Esophagus muscularis mucosa (tissue), 4 donors: ENCODE measurements around the gene IGF1R. TPM values are rescaled to one million over a fixed set of nuclear protein-coding genes. Genes with fewer than 3 reads are reported as not detected.
"Not testable (repeated sequence)": the region's sequence is repeated elsewhere in the genome, so short reads cannot be mapped to it uniquely, and the experiment has no call there.

ENCODE experiments used
- DNase-seq: peaks from one replicate; pipeline ENCODE4 v3.0.0-alpha.2; 2017; ENCODE audit errors: extremely low spot score
- H3K27ac ChIP-seq, 4 donors: fragments of 200-600 bp; sonication (generic); replicated peaks in 1 of 4; 1 replicate in 3 of 4; 2 replicates in 1 of 4; pipeline ENCODE4 v1.5.1; 2016 to 2019; ENCODE audit warnings: mild to moderate bottlenecking in 1 of 4
- H3K27me3 ChIP-seq, 4 donors: fragments of 200-600 bp; sonication (generic); one replicate each; pipeline versions ENCODE4 v1.5.1 to v1.6.0; 2016 to 2019
- H3K36me3 ChIP-seq, 4 donors: fragments of 200-600 bp; sonication (generic); one replicate each; pipeline ENCODE4 v1.5.1; 2016 to 2019
- H3K4me1 ChIP-seq, 4 donors: fragments of 200-600 bp; sonication (generic); one replicate each; pipeline ENCODE4 v1.5.1; 2016 to 2019
- H3K4me3 ChIP-seq, 4 donors: fragments of 200-600 bp; sonication (generic); 1 replicate in 2 of 4; 2 replicates in 2 of 4; pipeline ENCODE4 v1.5.1; 2016 to 2019; ENCODE audit warnings: mild to moderate bottlenecking in 4 of 4, moderate library complexity in 1 of 4
- H3K9me3 ChIP-seq, 4 donors: fragments of 200-600 bp; sonication (generic); 1 replicate in 3 of 4; 2 replicates in 1 of 4; pipeline ENCODE4 v1.5.1; 2016 to 2019
- CTCF ChIP-seq, 3 experiments: fragments of 200-600 bp in 2 of 3; fragments of 450-650 bp in 1 of 3; sonication (generic) in 2 of 3; IDR thresholded peaks; one replicate each; pipeline ENCODE4 v1.5.1; 2017 to 2019; ENCODE audit warnings: antibody characterized with exemption in 3 of 3, mild to moderate bottlenecking in 2 of 3, moderate library complexity in 1 of 3
- EP300 ChIP-seq: sonication (generic); formaldehyde crosslinking; IDR thresholded peaks from one replicate; pipeline ENCODE4 v1.6.1; 2017; ENCODE audit warnings: antibody characterized with exemption
- POLR2A ChIP-seq: fragments of 450-650 bp; IDR thresholded peaks from one replicate; pipeline ENCODE4 v1.6.1; 2017; ENCODE audit warnings: antibody characterized with exemption, moderate library complexity, mild to moderate bottlenecking, low read depth
- POLR2AphosphoS5 ChIP-seq, 2 donors: sonication (generic); formaldehyde crosslinking; IDR thresholded peaks; one replicate each; pipeline ENCODE4 v1.6.1; 2017; ENCODE audit warnings: antibody characterized with exemption in 2 of 2
- WGBS: methylation state at CpG from one replicate; pipeline ENCODE4 v1.1.5; 2018; 5-methylcytosine and 5-hydroxymethylcytosine counted together
- intact Hi-C: fragments of 100-400 bp; cut with DNase I; formaldehyde crosslinking; loops from one replicate; pipeline ENCODE4 v1.15.1; 2023
- total RNA-seq, 4 donors: library from RNA; depleted of rRNA; stranded (reverse); fragments of >200 nt; gene quantifications; one replicate each; pipeline versions ENCODE4 v1.1.0 to v1.2.1, GENCODE V29; 2016

Gene IGF1R
- total RNA-seq, 4 donors from 2014 or later, result 33.6 to 95.3 (median 49.7) TPM

GRCh38 chr15:98617328-98617980, 30.9 kb upstream of the IGF1R start:
- TF ChIP-seq EP300 (no peak), CTCF (IDR thresholded peaks at IDR 0.05) (no peak), POLR2A (no peak), POLR2AphosphoS5 (IDR thresholded peaks at IDR 0.05) (no peak)
- Histone ChIP-seq H3K4me3 (no peak overlapping the region), H3K27ac (no peak overlapping the region), H3K27me3 (peaks cover 0 to 54% (median 21%) of the 10 kb centered on the region in 4 donors), H3K4me1 (no peaks in the 10 kb centered on the region), H3K36me3 (no peaks in the 10 kb centered on the region), H3K9me3 (no peaks in the 10 kb centered on the region)
- peak; percentile 66 for DNase-seq
- intact Hi-C loops, result no loop called here
- 83% methylated on average over 5 of the region's 5 CpGs for WGBS

- H3K4me3 ChIP-seq, H3K4me1 ChIP-seq, DNase-seq, H3K27ac ChIP-seq, intact Hi-C loops, H3K9me3 ChIP-seq, H3K36me3 ChIP-seq: not testable (repeated sequence)
- 91% methylated on average over 13 of the region's 13 CpGs for WGBS
- H3K27me3 ChIP-seq, result peaks cover 0 to 64% (median 21%) of the 10 kb centered on the region in 4 donors
These were observed 29.8 kb upstream of the IGF1R start for GRCh38 chr15:98618576-98618975.

GRCh38 chr15:98620020-98620419, 28.3 kb upstream of the IGF1R start:
- WGBS, result 76% methylated on average over 8 of the region's 8 CpGs

GRCh38 chr15:98621021-98621420, 27.3 kb upstream of the IGF1R start:
- H3K36me3 ChIP-seq, result no peaks in the 10 kb centered on the region
- no peaks in the 10 kb centered on the region for H3K9me3 ChIP-seq
- H3K27ac ChIP-seq, result no peak overlapping the region
- no peak for DNase-seq
- no peak overlapping the region for H3K4me3 ChIP-seq
- intact Hi-C loops, result no loop called here
- WGBS, result 66% methylated on average over 2 of the region's 2 CpGs
- H3K4me1 ChIP-seq, result no peaks in the 10 kb centered on the region
- TF ChIP-seq POLR2AphosphoS5 (IDR thresholded peaks at IDR 0.05) (no peak), POLR2A (no peak), CTCF (IDR thresholded peaks at IDR 0.05) (no peak), EP300 (no peak)
- peaks cover 0 to 70% (median 21%) of the 10 kb centered on the region in 4 donors for H3K27me3 ChIP-seq

More at GRCh38 chr15:98620020-98620419, 28.3 kb upstream of the IGF1R start:
- TF ChIP-seq EP300 (no peak), POLR2AphosphoS5 (IDR thresholded peaks at IDR 0.05) (no peak), CTCF (IDR thresholded peaks at IDR 0.05) (no peak), POLR2A (no peak)
- Histone ChIP-seq H3K9me3 (no peaks in the 10 kb centered on the region), H3K27ac (no peak overlapping the region), H3K4me1 (no peaks in the 10 kb centered on the region), H3K27me3 (peaks cover 0 to 70% (median 21%) of the 10 kb centered on the region in 4 donors), H3K4me3 (no peak overlapping the region), H3K36me3 (no peaks in the 10 kb centered on the region)
- intact Hi-C loops, result no loop called here
- DNase-seq, result peak; percentile 24

- Histone ChIP-seq H3K4me1 (no peaks in the 10 kb centered on the region), H3K27me3 (peaks cover 0 to 43% (median 13%) of the 10 kb centered on the region in 4 donors), H3K36me3 (no peaks in the 10 kb centered on the region), H3K9me3 (no peaks in the 10 kb centered on the region), H3K27ac (no peak overlapping the region), H3K4me3 (no peak overlapping the region)
- DNase-seq, result no peak
- 92% methylated on average over 22 of the region's 22 CpGs for WGBS
- intact Hi-C loops, result no loop called here
- TF ChIP-seq POLR2AphosphoS5 (IDR thresholded peaks at IDR 0.05), result no peak
- TF ChIP-seq POLR2A, result no peak
- no peak for TF ChIP-seq CTCF (IDR thresholded peaks at IDR 0.05)
- TF ChIP-seq EP300, result no peak
These were observed 22.7 kb upstream of the IGF1R start for GRCh38 chr15:98625614-98626013.
